Activated CD4-positive, alpha-beta memory T cell treated with anti-CD3 and anti-CD28 coated beads, Interleukin-2, amount 10 ng/mL, durations not matched to agents 7 days and 5 days (primary cell): ENCODE data around the gene TTC31. TPM values are rescaled to one million over a fixed set of nuclear protein-coding genes. Genes with fewer than 3 reads are reported as not detected.

Experiments used
- CTCF ChIA-PET: fragments of 350-600 bp; sonication (Branson Sonifier 250); formaldehyde crosslinking; loops from one replicate; lab custom pipeline; 2021; ENCODE audit warnings: antibody characterized with exemption, inconsistent platforms; lab: Charles Lee
- POLR2A ChIA-PET: fragments of 350-600 bp; sonication (Branson Sonifier 250); formaldehyde crosslinking; loops from one replicate; lab custom pipeline; 2021; ENCODE audit warnings: antibody characterized with exemption; lab: Charles Lee
- DNase-seq: peaks from one replicate; pipeline ENCODE4 v3.0.0-alpha.2; 2020
- H3K27ac Mint-ChIP-seq: one replicate; pipeline ENCODE4 v1.8.0; 2021; ENCODE audit warnings: mild to moderate bottlenecking, mixed read lengths
- H3K27me3 Mint-ChIP-seq: one replicate; pipeline ENCODE4 v1.8.0; 2021; ENCODE audit warnings: mixed read lengths
- H3K36me3 Mint-ChIP-seq: one replicate; pipeline ENCODE4 v1.8.0; 2021; ENCODE audit warnings: low read depth, mixed read lengths
- H3K4me1 Mint-ChIP-seq: one replicate; pipeline ENCODE4 v1.8.0; 2021; ENCODE audit warnings: mixed read lengths
- H3K4me3 Mint-ChIP-seq: one replicate; pipeline ENCODE4 v1.8.0; 2021; ENCODE audit warnings: mild to moderate bottlenecking, mixed read lengths
- H3K9me3 Mint-ChIP-seq: one replicate; pipeline ENCODE4 v1.8.0; 2021; ENCODE audit warnings: mixed read lengths
- total RNA-seq, 2 experiments: library from RNA; stranded (reverse); gene quantifications; one replicate each; pipeline ENCODE4 v1.2.3, GENCODE V29; 2021

TTC31 gene
- total RNA-seq, 2 experiments from 2014 or later, result 42.3 to 42.9 TPM

DNA sequence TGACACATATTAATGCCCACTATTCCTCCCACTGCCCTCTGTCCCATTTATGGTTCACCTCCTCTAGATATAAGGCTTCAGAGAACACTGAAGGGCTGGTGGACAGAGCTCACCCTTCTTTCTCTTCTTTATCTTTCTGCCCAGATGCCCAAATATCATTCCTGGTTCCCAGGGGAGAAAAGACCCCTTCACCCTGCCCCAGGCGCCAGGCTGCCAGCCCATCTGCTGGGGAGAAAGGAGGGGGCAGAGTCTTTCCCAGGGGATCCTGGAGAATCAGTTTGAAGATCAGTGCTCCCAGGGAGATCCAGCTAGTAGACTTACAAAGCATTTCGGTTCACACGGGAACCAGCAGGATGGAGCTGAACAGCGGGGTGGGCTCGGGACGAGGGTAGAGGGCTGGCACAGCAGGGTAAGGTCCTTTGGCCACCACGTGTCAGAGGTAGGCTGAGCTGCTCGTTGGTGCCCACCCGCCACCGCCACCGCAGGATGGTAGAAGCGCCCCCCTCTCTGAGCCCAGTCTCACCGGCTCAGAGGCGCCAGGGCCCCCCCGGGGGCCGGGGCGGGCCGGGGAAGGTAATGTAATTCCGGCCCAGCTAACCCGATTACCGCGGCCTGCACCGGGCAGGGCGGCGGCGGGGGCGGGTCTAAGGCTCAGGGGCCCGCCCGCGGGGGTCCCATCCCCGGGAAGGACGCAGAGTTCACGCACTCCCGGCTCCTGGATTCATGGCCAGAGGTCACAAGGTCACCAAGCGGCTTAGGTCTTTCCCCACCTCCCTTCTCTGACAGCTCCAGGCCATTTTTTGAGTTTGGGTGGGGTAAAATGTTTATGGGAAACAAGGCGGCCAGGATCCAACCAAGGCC is 30.1 kb downstream of the TTC31 start:
- CTCF ChIA-PET, result interaction anchor here (1.0 kb wide), 1 partner anchor 16 kb away, joined by 4 read pairs; no protein-coding TSS in a partner anchor
- H3K27ac Mint-ChIP-seq, result no peak overlapping the region
- peaks cover 60% of the 10 kb centered on the region for H3K27me3 Mint-ChIP-seq
- H3K4me3 Mint-ChIP-seq, result peak overlapping the region; percentile 64
- DNase-seq, result no peak
- POLR2A ChIA-PET, result interaction anchor here (1.0 to 6.9 kb wide), 7 partner anchors 9 to 30 kb away, joined by 3 to 64 read pairs (median 18); partner anchors contain the start of genes AUP1, CCDC142, DQX1 and HTRA2
- peaks cover 52% of the 10 kb centered on the region for H3K4me1 Mint-ChIP-seq
- no peaks in the 10 kb centered on the region for H3K9me3 Mint-ChIP-seq
- H3K36me3 Mint-ChIP-seq, result peaks cover 10% of the 10 kb centered on the region

DNA sequence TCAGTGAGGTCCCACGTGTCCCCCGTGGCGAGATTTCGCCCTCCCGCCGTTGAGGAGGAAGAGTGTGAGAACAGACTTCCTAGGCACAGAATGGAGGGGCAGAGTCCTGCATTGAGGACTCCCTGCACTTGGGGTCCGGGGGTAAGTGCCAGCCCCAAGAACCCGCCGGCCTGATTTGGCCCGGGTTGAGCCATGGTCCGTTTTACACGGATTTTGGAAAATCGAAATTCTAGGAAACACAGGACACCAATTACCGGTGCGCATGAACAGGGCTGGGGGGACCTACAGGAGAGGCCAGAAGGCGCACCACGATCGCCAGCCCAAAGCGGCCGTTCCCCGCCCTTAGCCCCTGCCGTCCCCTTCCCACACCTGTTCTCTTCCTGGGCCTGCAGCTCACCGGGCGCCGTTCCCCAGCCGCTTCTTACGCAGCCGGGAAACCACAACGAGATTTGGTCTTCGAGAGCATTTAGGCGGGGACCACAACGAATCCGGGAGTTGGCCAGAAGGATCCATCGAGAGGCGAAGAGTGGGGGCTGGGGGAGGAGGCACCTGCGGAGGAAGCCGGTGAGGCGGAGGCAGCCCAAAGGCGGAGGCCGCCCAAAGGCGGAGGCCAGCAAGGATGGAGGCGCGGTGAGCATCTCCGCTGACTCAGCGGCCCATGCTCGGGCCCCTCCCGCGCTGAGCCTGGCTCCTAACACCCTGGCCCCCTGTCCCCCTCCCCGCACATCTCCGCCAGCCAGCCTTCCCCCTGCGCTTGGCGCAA is 30.9 kb downstream of the TTC31 start:
- CTCF ChIA-PET, result no interaction called here
- peaks cover 44% of the 10 kb centered on the region for H3K4me1 Mint-ChIP-seq
- H3K9me3 Mint-ChIP-seq, result no peaks in the 10 kb centered on the region
- peak; percentile 60 for DNase-seq
- no peak overlapping the region for H3K27ac Mint-ChIP-seq
- peaks cover 10% of the 10 kb centered on the region for H3K36me3 Mint-ChIP-seq
- POLR2A ChIA-PET, result interaction anchor here (1.0 to 6.9 kb wide), 10 partner anchors 8 to 70 kb away, joined by 3 to 64 read pairs (median 7); partner anchors contain the start of genes AUP1, CCDC142, DQX1 and HTRA2
- H3K27me3 Mint-ChIP-seq, result peaks cover 68% of the 10 kb centered on the region
- peak overlapping the region; percentile 64 for H3K4me3 Mint-ChIP-seq

DNA sequence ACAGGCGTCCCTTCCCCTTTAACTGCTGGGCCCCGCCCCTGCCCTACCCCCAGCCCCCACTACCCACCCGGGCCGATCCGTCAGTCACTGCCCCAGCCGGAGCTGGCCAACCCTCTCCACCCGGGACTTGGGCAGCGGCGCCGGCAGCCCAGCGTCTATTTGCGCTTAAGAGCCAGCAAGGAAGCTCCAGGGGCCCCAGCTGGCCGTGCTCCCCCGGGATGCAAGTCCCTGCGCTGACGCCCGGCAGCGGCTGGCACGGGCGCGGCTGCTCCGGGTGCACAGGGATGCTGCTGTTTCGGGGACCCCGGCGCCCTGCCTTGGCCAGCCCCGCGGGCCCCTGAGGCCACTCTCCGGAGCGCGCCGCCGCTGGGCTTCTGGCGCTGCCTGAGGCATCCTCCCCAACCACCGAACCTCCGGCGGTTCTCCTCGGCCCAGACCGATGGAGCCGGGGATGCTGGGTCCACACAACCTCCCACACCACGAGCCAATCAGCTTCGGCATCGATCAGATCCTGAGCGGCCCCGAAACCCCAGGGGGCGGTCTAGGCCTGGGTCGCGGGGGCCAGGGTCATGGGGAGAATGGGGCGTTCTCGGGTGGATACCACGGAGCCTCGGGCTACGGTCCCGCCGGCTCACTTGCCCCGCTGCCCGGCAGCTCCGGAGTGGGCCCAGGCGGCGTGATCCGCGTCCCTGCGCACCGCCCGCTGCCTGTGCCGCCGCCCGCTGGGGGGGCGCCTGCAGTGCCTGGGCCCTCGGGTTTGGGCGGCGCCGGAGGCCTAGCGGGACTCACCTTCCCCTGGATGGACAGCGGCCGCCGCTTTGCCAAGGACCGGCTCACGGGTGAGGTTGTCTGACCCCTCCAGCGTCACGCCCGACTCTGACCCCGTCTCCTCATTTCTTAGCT is 31.7 kb downstream of the TTC31 start, which contains the start of gene TLX2:
Gene TLX2 (plus strand): TSS at position 83 of the 903 bp plus-strand sequence. CDS start 357 bp downstream, at position 440.
- POLR2A ChIA-PET, result interaction anchor here (1.1 to 6.9 kb wide), 7 partner anchors 10 to 69 kb away, joined by 3 to 64 read pairs (median 18); partner anchors contain the start of genes AUP1, CCDC142, DQX1 and HTRA2
- no peaks in the 10 kb centered on the region for H3K9me3 Mint-ChIP-seq
- H3K36me3 Mint-ChIP-seq, result peaks cover 10% of the 10 kb centered on the region
- no peak within 1 kb of the TSS for H3K27ac Mint-ChIP-seq
- peaks cover 76% of the 10 kb centered on the region for H3K27me3 Mint-ChIP-seq
- H3K4me3 Mint-ChIP-seq, result peak within 1 kb of the TSS; percentile 79
- CTCF ChIA-PET, result no interaction called here
- DNase-seq, result peak; percentile 28
- peaks cover 43% of the 10 kb centered on the region for H3K4me1 Mint-ChIP-seq

DNA sequence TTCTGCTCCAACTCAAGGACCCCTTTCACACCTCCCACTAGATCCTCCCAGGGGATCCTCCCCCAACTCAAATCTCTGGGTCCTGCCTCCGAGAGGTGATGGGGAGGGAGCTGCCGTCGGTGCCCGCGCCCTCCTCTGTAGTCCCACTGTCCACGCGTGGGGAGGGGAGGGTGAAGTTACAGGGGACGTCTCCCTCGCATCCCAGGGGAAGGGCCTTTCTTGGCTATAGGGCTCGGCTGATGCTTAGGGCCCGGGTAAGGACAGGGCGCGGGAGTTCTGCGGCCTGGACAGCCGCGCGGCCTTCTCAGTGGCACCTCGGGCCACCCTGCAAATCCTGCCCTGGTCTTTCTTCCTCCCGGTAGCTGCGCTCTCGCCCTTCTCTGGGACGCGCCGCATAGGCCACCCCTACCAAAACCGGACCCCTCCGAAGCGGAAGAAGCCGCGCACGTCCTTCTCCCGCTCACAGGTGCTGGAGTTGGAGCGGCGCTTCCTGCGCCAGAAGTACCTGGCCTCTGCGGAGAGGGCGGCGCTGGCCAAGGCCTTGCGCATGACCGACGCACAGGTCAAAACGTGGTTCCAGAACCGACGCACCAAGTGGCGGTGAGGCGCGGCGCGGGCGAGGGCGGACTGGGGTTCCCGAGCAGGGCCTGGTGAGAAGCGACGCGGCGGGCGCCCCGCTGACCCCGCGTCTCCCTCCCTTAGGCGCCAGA is 32.5 kb downstream of the TTC31 start:
- Mint-ChIP-seq H3K27ac (no peak overlapping the region), H3K4me3 (peak overlapping the region; percentile 79), H3K27me3 (peaks cover 81% of the 10 kb centered on the region), H3K36me3 (peaks cover 10% of the 10 kb centered on the region), H3K9me3 (no peaks in the 10 kb centered on the region), H3K4me1 (peaks cover 39% of the 10 kb centered on the region)
- ChIA-PET POLR2A (interaction anchor here (1.1 to 6.9 kb wide), 8 partner anchors 11 to 58 kb away, joined by 3 to 64 read pairs (median 12); partner anchors contain the start of genes AUP1, CCDC142, DQX1 and HTRA2), CTCF (no interaction called here)
- DNase-seq, result no peak

DNA sequence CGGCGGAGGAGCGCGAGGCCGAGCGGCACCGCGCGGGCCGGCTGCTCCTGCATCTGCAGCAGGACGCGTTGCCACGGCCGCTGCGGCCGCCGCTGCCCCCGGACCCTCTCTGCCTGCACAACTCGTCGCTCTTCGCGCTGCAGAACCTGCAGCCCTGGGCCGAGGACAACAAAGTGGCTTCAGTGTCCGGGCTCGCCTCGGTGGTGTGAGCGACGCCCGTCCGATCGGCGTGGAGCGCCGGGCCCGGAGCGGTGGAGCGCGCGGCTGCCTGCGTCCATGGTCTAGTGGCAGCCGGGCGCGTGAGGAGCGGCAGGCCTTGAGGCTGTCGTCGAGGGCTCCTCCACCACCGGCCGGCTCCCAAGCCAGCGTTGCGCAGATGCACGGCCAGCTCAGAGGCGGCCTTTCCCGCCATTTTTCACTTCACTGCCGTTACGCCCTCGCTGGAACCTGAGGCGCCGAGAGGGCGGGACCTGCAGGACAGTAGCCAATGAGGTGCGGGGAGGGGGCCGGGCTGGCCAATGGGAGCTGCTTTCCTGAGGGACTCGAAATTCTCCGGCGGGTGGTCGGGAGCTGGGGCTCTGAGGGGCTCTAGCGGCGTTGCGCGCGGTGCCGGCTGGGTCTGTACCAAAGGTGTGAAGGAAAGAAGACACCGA is 33.2 kb downstream of the TTC31 start:
- ChIA-PET POLR2A (interaction anchor here (0.7 to 6.9 kb wide), 9 partner anchors 7 to 73 kb away, joined by 3 to 64 read pairs (median 11); partner anchors contain the start of genes AUP1, CCDC142, HTRA2 and LBX2), CTCF (interaction anchor here (1.3 kb wide), 1 partner anchor 33 kb away, joined by 4 read pairs; the partner anchor contains the start of genes CCDC142 and TTC31)
- no peak overlapping the region for H3K27ac Mint-ChIP-seq
- H3K36me3 Mint-ChIP-seq, result peaks cover 10% of the 10 kb centered on the region
- DNase-seq, result peak; percentile 81
- peaks cover 80% of the 10 kb centered on the region for H3K27me3 Mint-ChIP-seq
- H3K9me3 Mint-ChIP-seq, result no peaks in the 10 kb centered on the region
- H3K4me1 Mint-ChIP-seq, result peaks cover 35% of the 10 kb centered on the region
- H3K4me3 Mint-ChIP-seq, result peak overlapping the region; percentile 64

DNA sequence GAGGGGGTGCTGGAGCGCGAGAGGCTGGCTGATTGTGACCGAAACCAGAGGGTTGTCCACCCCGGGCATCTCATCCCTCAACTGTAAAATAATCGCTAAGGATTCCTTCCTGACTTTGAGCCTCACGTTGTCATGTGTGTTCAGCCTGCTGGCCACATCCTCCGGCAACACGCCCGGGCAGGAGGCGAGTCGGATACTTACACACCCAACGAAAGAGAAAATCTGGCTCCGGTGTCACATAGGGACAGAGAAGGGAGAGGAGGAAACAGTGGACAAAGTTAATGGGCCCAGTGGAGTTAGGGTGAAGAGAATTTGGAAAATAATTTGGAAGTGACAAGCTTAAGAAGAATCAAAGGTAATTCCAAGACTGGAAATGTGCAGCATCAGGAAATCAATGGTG is 33.8 kb downstream of the TTC31 start:
- Mint-ChIP-seq H3K4me1 (peaks cover 30% of the 10 kb centered on the region), H3K4me3 (peak overlapping the region; percentile 64), H3K9me3 (no peaks in the 10 kb centered on the region), H3K27ac (no peak overlapping the region), H3K27me3 (peaks cover 75% of the 10 kb centered on the region), H3K36me3 (peaks cover 10% of the 10 kb centered on the region)
- ChIA-PET POLR2A (interaction anchor here (0.7 to 6.9 kb wide), 9 partner anchors 8 to 73 kb away, joined by 3 to 64 read pairs (median 11); partner anchors contain the start of genes AUP1, CCDC142, HTRA2 and LBX2), CTCF (interaction anchor here (1.3 kb wide), 1 partner anchor 34 kb away, joined by 4 read pairs; the partner anchor contains the start of genes CCDC142 and TTC31)
- DNase-seq, result no peak

DNA sequence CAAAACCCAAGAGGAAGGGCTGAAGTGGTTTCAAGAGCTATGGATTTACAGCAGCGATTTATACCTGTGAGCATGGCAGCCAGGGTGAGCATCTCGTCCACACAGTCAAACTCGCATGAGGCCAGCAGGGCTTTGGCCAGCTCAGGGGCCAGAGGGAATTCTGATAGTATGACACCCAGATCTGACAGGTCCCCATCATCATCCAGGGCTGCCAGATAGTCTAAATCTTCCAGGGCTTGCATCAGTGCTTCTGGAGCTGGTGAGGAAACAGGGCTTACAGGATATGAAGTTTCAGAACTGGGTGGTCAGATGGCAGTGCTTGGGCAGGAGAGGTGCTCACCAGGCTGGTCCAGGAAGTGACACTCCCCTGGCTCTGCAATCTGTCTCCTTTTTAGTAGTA is 39.6 kb downstream of the TTC31 start:
- H3K4me1 Mint-ChIP-seq, result peaks cover 34% of the 10 kb centered on the region
- CTCF ChIA-PET, result interaction anchor here (1.0 to 1.5 kb wide), 3 partner anchors 13 to 64 kb away, joined by 3 to 5 read pairs (median 4); partner anchors contain the start of genes CCDC142 and TTC31
- no peak for DNase-seq
- H3K36me3 Mint-ChIP-seq, result peaks cover 22% of the 10 kb centered on the region
- H3K27me3 Mint-ChIP-seq, result peaks cover 40% of the 10 kb centered on the region
- H3K9me3 Mint-ChIP-seq, result no peaks in the 10 kb centered on the region
- no peak overlapping the region for H3K27ac Mint-ChIP-seq
- POLR2A ChIA-PET, result interaction anchor here (0.9 to 1.5 kb wide), 5 partner anchors 8 to 48 kb away, joined by 3 to 6 read pairs (median 3); no protein-coding TSS in a partner anchor
- no peak overlapping the region for H3K4me3 Mint-ChIP-seq

DNA sequence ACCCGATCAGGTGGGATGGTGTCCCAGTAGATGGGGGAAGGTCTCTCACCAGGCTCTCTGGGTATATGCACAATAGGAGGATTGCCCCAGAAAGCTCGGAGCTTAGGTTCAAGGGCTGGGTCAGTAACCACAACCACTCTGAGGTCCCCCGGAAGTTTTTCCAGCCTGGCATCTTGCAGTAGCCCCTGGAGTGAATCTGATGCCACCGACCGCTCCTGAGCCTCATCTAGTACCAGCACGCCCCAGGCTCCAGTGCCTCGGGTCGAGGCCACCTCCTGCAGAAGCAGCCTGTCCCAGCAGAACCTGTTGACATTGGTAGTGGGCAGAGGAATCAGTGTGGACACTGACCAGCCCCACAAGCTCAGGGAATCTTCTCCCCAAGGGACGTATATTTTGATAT is 41.1 kb downstream of the TTC31 start:
- CTCF ChIA-PET, result interaction anchor here (0.8 kb wide), 1 partner anchor 20 kb away, joined by 3 read pairs; no protein-coding TSS in a partner anchor
- H3K9me3 Mint-ChIP-seq, result no peaks in the 10 kb centered on the region
- H3K27me3 Mint-ChIP-seq, result peaks cover 25% of the 10 kb centered on the region
- H3K4me1 Mint-ChIP-seq, result peaks cover 49% of the 10 kb centered on the region
- POLR2A ChIA-PET, result no interaction called here
- H3K36me3 Mint-ChIP-seq, result peaks cover 36% of the 10 kb centered on the region
- no peak overlapping the region for H3K27ac Mint-ChIP-seq
- H3K4me3 Mint-ChIP-seq, result no peak overlapping the region
- DNase-seq, result no peak

DNA sequence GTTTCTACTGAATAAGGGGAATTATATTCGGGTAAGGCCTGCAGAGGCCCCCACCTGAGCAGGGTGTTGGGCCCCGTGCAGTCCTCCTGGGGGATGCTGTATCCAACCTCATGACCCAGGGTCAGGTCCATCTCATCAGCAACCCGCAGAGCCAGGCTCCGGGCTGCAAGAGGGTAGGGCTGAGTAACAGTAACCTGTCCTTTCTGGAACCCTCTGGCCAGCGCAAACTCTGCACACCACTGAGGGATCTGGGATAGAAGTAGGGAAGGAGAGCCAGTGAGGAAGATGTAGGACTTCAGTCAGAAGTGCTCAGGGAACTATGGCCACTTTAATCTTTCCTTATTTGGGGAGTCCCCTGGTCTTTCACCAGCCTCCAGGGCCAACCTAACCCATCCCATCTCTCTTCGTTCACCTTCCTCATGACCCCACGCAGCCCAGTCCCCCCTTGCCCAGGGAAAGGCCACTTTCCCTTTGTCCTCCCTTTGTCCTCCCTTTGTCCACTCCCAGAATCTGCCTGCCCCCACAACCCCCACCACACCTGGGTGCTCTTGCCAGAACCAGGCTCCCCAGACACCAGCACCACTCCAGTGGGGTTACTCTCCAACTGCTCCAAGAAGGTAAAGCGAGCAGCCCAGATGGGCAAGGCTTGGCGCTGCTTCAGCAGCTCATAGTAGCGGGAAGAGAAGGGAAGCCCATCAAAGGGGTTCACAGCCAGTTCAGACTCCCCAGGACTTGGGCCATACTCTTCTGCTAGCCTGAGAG is 42.3 kb downstream of the TTC31 start:
- Mint-ChIP-seq H3K4me3 (no peak overlapping the region), H3K4me1 (peaks cover 50% of the 10 kb centered on the region), H3K27ac (no peak overlapping the region), H3K36me3 (peaks cover 38% of the 10 kb centered on the region), H3K9me3 (no peaks in the 10 kb centered on the region), H3K27me3 (peaks cover 13% of the 10 kb centered on the region)
- no peak for DNase-seq
- ChIA-PET CTCF (no interaction called here), POLR2A (interaction anchor here (0.6 to 1.7 kb wide), 3 partner anchors 21 to 61 kb away, joined by 3 to 4 read pairs (median 3); partner anchors contain the start of gene LBX2)
